Activated effector memory CD4-positive, alpha-beta T cell treated with Interleukin-2 at 50 U/mL for 16 hours (primary cell): ENCODE data around the gene NFATC2.
"Not testable (repeated sequence)": the region's sequence is repeated elsewhere in the genome, so short reads cannot be mapped to it uniquely, and the experiment has no call there.

Experiments used
- DNase-seq: peaks from one replicate; pipeline ENCODE4 v3.0.0-alpha.2; 2020

The NFATC2 gene

DNA sequence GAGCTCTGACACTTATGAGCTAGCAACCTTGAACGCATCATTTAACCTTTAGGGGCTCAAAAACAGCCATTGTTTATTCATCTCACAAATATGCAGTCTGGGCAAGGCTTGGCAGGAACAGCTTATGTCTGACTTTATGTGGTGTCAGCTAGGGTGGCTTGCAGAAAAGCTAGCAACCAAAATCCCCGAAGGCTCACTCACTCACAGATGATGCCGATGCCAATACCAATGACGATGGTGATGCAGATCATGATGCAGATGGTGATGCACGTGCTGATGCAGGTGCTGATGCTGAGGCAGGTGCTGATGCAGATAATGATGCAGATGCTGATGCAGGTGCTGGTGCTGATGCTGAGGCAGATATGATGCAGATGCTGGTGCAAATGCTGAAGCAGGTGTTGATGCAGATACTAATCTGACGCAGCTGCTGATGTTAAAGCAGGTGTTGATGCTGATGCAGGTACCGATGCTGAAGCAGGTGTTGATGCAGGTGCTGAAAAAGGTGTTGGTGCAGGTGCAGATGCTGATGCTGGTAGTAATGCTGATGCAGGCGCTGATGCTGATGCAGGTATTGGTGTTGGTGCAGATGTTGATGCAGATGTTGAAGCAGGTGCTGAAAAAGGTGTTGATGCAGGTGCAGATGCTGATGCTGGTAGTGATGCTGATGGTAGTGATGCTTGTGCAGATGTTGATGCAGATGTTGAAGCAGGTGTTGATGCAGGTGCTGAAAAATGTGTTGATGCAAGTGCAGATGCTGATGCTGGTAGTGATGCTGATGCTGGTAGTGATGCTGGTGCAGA lies 195.6 kb downstream of the NFATC2 start:
- no peak for DNase-seq

DNA sequence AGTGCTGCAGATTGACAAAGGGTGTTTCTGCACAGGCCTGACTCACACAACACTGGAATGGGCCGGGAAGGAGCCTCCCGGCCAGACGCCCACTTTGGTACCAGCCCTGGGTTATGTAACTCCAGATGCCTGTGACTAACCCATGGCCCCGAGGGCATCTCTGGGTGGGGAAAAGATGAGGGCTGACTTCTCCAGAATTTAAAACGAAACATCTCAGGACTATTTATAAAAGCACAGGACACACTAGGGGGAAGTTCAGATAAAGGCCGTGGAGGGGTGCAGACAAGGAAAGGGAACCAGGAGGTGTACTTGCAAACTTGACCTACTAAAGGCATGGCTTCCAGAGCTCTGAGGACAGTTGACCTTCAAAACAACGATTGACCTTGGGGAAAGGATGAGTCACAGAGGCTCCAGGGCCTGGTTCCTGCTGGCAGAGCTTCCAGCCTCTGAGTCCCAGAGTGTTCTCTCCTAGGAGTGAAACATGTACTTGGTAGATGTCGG lies 196.9 kb downstream of the NFATC2 start:
- no peak for DNase-seq

DNA sequence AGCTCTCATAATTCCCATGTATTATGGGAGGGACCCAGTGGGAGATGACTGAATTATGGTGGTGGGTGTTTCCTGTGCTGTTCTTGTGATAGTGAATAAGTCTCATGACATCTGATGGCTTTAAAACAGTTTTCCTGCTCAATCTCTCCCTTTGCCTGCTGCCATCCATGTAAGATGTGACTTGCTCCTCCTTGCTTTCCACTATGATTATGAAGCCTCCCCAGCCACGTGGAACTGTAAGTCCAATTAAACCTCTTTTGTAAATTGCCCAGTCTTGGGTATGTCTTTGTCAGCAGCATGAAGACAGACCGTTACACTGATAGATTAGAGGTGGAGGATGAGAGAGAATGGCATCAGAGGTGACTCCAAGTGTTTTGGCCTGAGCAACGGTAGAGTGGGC lies 198.7 kb downstream of the NFATC2 start:
- not testable (repeated sequence) for DNase-seq

DNA sequence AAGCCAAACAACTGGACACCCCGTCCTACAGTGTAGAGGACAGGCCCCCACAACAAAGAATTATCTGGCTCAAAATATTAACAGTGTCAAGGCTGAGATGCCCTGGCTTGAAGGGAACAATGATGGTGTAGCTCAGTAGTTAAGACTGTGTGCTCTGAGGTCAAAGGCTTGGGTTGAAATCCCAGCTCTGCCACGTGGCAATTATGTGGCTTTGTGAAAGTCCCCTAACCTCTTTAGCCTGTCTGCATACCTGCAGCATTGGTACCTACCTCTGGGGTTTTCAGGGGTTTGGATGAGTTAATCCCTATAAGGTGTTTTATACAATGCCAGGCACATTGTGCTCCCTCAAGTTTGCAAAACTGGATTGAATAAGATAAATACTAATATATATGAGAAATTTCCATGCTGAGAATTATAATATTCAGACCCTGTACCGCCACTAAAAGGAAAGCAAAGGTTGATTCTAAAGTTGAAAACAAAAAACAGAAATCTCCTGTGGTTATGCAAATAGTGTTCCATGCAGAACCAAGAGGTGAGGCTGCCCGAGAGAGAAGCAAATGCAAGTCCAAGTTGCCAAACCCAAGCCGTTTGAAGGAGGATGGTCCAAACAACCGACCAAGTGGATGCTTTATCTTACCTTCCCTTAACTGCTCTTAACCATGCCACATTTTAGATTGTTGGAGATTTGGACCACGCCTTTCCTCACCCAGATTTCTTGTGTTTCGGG lies 199.8 kb downstream of the NFATC2 start:
- no peak for DNase-seq

DNA sequence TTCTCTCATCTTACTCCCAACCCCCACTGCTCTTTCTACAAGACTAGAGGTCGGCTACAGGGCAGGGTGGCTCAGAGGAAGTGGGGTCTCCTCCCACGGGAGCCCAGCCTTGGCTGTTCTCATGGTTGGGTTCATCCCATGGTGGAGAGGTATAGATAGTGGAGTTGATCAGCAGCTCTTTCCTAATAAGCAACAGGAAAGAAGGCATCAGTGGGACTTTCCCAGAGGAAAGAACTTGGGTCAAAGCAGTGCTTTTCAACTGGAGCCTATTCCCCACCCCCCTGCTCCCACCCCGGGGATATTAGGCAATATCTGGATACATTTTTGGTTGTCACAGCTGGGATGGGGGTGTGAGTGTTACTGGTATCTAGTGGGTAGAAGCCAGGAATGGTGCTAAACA lies 200.9 kb downstream of the NFATC2 start:
- no peak for DNase-seq

DNA sequence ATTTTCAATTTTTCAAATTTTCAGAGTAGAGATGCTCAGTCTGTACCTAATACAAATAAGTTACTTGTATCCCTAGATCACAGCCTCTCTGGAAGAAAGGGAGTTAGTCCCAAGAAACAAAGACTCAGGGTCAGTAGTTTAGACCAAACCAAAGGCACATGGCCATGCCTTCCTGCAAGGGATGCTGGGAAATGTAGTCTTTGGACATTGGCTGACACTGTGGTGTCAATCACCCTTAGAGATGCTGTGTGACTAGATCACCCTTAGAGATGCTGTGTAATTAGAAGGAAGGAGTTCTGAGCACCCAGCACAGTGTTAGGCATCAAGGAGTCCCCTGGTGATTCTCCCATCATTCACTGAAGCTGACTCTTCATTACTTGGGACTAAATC lies 202.1 kb downstream of the NFATC2 start:
- no peak for DNase-seq

DNA sequence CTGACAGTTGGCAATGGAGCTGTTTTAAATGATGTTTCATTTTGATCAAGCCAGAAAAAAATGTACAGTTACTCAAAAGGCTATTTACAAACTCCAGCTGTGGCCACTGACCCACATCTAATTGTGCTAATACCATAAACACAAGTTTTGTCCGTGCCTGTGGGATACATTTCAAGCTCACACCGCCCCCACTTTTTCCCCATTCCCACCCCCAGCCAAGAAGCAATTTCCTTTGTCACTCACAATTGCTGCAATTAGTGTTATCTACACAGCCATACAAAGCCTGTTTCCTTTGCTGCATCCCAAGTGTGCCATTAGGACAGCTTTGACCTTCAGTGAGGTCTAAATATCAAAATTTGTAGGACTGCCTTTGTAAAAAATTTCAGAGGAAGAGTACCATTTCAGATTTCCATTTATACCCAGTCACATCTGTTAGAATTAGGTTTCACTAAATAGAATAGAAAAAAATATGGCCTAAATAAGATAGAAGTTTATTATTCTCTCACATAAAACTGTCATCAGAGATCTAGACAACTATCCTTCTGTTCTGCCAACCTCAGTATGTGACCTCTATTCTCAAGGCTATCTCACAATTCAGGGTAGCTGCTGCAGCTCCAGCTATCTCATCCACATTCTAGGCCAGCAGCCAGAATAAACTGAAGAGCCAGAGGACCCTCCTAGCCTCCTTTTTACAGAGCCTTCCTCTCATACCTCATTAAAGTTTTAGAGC lies 202.6 kb downstream of the NFATC2 start:
- no peak for DNase-seq

DNA sequence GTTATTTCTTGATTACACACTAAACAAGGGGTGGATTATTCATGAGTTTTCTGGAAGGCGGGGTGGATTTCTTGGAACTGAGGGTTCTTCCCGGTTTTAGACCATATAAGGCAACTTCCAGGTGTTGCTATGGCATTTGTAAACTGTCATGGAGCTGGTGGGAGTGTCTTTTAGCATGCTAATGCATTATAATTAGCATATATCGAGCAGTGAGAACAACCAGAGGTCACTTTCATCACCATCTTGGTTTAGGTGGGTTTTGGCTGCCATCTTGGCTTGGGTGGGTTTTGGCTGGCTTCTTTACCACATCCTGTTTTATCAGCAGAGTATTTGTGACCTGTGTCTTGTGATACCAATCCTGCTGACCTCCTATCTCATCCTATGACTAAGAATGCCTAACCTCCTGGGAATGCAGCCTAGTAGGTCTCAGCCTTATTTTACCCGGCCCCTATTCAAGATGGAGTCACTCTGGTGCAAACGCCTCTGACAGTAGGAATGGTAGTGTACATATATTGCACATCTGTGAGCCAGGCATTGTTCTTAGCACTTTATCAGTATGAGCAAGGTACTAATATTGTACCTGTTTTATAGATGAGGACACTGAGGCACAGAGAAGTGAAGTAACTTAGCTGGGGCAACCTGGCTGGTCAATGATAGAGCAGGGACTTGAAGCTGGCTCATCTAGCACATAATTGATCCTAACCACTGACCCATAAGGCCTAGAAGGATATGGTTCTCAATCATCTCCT lies 203.7 kb downstream of the NFATC2 start:
- DNase-seq: no peak

DNA sequence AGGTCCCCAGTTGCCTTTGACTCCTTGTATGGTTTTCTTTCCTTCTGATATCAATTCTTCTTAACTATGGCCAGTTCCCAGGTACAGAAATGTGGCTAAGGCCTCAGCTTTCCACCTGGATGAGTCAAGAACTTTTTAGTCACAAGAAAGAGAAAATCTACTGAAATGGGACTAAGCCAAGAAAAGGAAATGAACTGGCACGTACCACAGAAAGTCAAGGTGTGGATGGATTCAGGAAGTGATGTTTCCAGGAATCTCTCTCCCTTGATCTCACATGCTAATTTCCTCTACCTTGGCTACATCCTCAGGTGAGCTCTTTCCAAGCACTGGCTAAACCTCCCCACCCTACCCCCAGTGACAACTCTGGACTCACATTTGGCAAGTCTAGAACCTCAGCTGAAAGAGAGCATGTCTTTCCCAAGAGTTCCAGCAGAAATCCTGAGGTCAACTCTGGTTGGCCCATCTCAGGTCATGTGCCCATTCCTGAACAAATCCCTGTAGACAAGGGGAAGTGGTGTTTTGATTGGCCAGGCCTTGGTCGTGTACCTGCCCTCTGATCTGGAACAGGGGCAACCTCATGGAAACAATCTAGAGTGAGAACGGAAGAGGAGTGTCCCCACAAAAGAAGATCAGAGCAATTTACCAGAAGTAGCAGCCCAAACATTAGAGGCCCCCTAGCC lies 205.3 kb downstream of the NFATC2 start:
- DNase-seq: no peak
